HepG2 (cell line): ENCODE measurements around the gene MIF. TPM values are rescaled to one million over a fixed set of nuclear protein-coding genes. Genes with fewer than 3 reads are reported as not detected.

Experiments
- ATF7 ChIP-seq, 2 experiments: fragments of 450-650 bp in 1 of 2; sonication (generic) in 1 of 2; formaldehyde crosslinking in 1 of 2; IDR thresholded peaks; 2 replicates each; pipeline versions ENCODE4 v1.4.0 to v1.6.1; 2016 to 2020; ENCODE audit warnings: antibody characterized with exemption in 1 of 2, mild to moderate bottlenecking in 1 of 2, missing genetic modification reagents in 1 of 2
- CEBPG ChIP-seq: IDR thresholded peaks from 2 replicates; pipeline ENCODE4 v1.6.1; 2016
- MBD4 ChIP-seq: IDR thresholded peaks from 2 replicates; pipeline ENCODE4 v1.6.1; 2012; ENCODE audit warnings: low read length, inconsistent platforms, borderline replicate concordance
- MTA1 ChIP-seq: sonication (generic); formaldehyde crosslinking; IDR thresholded peaks from 2 replicates; pipeline ENCODE4 v1.4.0; 2020; ENCODE audit warnings: missing genetic modification reagents, mild to moderate bottlenecking, borderline replicate concordance
- ONECUT2 ChIP-seq: sonication (generic); formaldehyde crosslinking; IDR thresholded peaks from 2 replicates; pipeline ENCODE4 v1.4.0; 2020; ENCODE audit warnings: missing genetic modification reagents
- REST ChIP-seq, 2 experiments: IDR thresholded peaks; 2 replicates each; pipeline ENCODE4 v1.6.1; 2011 to 2012; ENCODE audit warnings: low read length in 2 of 2, borderline replicate concordance in 1 of 2, low read depth in 1 of 2, mild to moderate bottlenecking in 1 of 2, moderate library complexity in 1 of 2
- SALL2 ChIP-seq: sonication (generic); formaldehyde crosslinking; IDR thresholded peaks from 2 replicates; pipeline ENCODE4 v1.8.1; 2023; ENCODE audit warnings: mild to moderate bottlenecking, missing genetic modification reagents, inconsistent platforms
- SRSF4 ChIP-seq: fragments of 200-400 bp; formaldehyde crosslinking; IDR thresholded peaks from one replicate; pipeline ENCODE4 v1.6.1; 2018; ENCODE audit warnings: mild to moderate bottlenecking, low read depth, low read length, moderate library complexity; ENCODE audit not compliant: poor library complexity, severe bottlenecking
- TGIF2 ChIP-seq: IDR thresholded peaks from 2 replicates; pipeline ENCODE4 v1.6.1; 2016; ENCODE audit warnings: control low read depth, missing compliant biosample characterization
- YEATS4 ChIP-seq: sonication (generic); formaldehyde crosslinking; IDR thresholded peaks from 2 replicates; pipeline ENCODE4 v1.4.0; 2020; ENCODE audit warnings: missing genetic modification reagents, borderline replicate concordance
- ZNF136 ChIP-seq: sonication (generic); formaldehyde crosslinking; IDR thresholded peaks from 2 replicates; pipeline ENCODE4 v1.8.1; 2022; ENCODE audit warnings: low read depth, mild to moderate bottlenecking, moderate library complexity, missing genetic modification reagents
- ZNF720 ChIP-seq: sonication (generic); formaldehyde crosslinking; IDR thresholded peaks from 2 replicates; pipeline ENCODE4 v1.4.0; 2020; ENCODE audit warnings: missing genetic modification reagents
- ZNF768 ChIP-seq: sonication (generic); formaldehyde crosslinking; IDR thresholded peaks from 2 replicates; pipeline ENCODE4 v1.4.0; 2020; ENCODE audit warnings: missing genetic modification reagents
- ZNF773 ChIP-seq: sonication (generic); formaldehyde crosslinking; IDR thresholded peaks from 2 replicates; pipeline ENCODE4 v1.4.0; 2020; ENCODE audit warnings: missing genetic modification reagents, borderline replicate concordance
- ZNF83 ChIP-seq: sonication (generic); formaldehyde crosslinking; IDR thresholded peaks from 2 replicates; pipeline ENCODE4 v1.4.0; 2020; ENCODE audit warnings: missing genetic modification reagents, mild to moderate bottlenecking, borderline replicate concordance
- polyA plus RNA-seq, 8 experiments: library from polyadenylated mRNA; depleted of rRNA in 3 of 8; stranded (reverse) in 7 of 8; unstranded in 1 of 8; fragments of >200 nt; fragmentation: Illumina TruSeq in 4 of 8; extraction: Trizol in 4 of 8; gene quantifications; 2 replicates each; pipeline versions ENCODE4 v1.2.1 to v1.2.3, GENCODE V29; 2011 to 2016; ENCODE audit warnings: low read depth in 4 of 8, missing spikeins in 1 of 8, mixed read lengths in 1 of 8; ENCODE audit not compliant: insufficient read depth in 1 of 8
- total RNA-seq, 5 experiments: library from RNA; depleted of rRNA; stranded (reverse); fragments of >200 nt; fragmentation: Illumina TruSeq; extraction: Trizol; gene quantifications; 2 replicates each; pipeline ENCODE4 v1.2.3, GENCODE V29; 2016; ENCODE audit warnings: low read depth in 1 of 5
- TF ChIP-seq, protein P1 (sequence below): sonication (generic); formaldehyde crosslinking; IDR thresholded peaks from 2 replicates; pipeline ENCODE4 v1.8.0; 2022; ENCODE audit warnings: missing genetic modification reagents, low read depth, mild to moderate bottlenecking, borderline replicate concordance
- TF ChIP-seq, protein P2 (sequence below): sonication (generic); formaldehyde crosslinking; IDR thresholded peaks from 2 replicates; pipeline ENCODE4 v1.8.1; 2023; ENCODE audit warnings: mild to moderate bottlenecking, missing genetic modification reagents, borderline replicate concordance
- TF ChIP-seq, protein P3 (sequence below): sonication (generic); formaldehyde crosslinking; IDR thresholded peaks from 2 replicates; pipeline ENCODE4 v1.5.0; 2020; ENCODE audit warnings: mild to moderate bottlenecking, missing genetic modification reagents
- TF ChIP-seq, protein P4 (sequence below): sonication (generic); formaldehyde crosslinking; IDR thresholded peaks from 2 replicates; pipeline ENCODE4 v1.4.0; 2020; ENCODE audit warnings: missing genetic modification reagents, borderline replicate concordance

MIF gene
- total and polyA plus RNA-seq, 2 of the 13 experiments (the other 11 are each of a cell fraction or from before 2014, with no cell fraction given): 634 to 675 TPM

DNA sequence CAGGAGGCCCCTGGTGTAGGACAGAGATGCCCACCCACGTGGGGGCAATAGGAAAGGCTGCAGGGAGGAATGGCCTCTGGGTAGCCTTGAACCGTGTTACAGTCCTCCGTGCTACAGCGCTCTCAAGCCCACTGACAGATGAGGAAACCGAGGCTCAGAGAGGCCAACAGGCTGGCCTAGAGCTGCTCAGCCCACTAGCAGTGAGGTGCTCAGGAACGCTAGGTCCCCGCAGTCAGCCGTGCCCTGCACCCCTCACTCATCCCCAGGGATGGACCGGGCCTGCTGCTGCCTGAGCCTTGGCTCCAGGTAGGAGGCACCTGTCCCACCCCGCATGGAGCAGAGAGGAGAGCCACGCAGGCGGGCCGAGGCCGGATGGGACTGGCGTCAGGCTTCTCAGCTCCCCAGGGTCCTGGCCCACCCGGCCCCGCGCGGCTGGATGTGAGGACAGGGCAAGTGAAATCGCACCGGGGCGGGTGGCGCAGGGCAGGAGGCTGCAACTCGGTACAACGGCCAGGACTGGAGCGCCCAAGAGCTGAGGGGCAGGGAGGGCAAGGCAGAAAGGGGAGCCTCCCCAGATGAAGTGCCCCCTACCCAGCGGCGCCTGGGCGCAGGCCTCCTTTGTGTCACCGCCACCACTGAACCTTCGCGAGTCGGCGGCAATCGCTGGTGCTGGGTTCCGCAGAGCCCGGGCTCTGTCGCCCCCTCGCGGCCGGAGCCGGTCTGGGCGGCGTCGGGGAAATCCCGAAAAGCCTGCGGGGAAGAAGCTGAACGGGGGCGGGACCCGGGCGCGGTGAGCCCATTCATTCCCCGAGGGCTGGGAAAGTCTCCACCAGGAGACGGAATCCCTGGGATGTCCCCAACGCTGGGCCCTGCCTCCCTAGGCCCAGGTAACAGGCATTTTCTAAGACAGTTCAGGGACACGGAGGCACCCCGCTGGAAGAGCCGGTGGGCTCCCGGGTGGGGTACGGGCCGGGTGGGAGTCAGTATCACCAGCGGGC lies 44.9 kb upstream of the MIF start (continued):
- TF ChIP-seq ZNF83 (CRISPR knock-in tag): no peak
- TF ChIP-seq MBD4: no peak
- no peak for TF ChIP-seq SRSF4
- TF ChIP-seq, protein P1, sequence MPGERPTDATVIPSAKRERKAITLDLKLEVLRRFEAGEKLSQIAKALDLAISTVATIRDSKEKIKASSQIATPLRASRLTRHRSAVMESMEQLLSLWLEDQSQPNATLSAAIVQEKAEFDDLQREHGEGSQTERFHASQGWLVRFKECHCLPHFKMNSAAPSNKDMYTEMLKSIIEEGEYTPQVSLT (CRISPR knock-in tag): no peak
- peak; percentile 89 for TF ChIP-seq ZNF768 (CRISPR knock-in tag)
- TF ChIP-seq, protein P2, sequence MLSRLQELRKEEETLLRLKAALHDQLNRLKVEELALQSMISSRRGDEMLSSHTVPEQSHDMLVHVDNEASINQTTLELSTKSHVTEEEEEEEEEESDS (CRISPR knock-in tag): no peak
- TF ChIP-seq YEATS4 (CRISPR knock-in tag): no peak
- TF ChIP-seq REST (IDR thresholded peaks at IDR 0.05; ENCODE audit: borderline replicate concordance in 1 of 2, low read depth in 1 of 2, low read length in 2 of 2): no peak
- TF ChIP-seq TGIF2 (CRISPR knock-in tag): 0 out of 2 replicates have a peak, but pooled peaks have one; percentile 17
- TF ChIP-seq ONECUT2: no peak
- no peak for TF ChIP-seq ZNF773 (CRISPR knock-in tag)
- no peak for TF ChIP-seq MTA1
- peak; percentile 33; the same call in 1 of the 2 replicates for TF ChIP-seq CEBPG (CRISPR knock-in tag)
- no peak for TF ChIP-seq ZNF720
- no peak for TF ChIP-seq ZNF136 (CRISPR knock-in tag)
- TF ChIP-seq, protein P3, sequence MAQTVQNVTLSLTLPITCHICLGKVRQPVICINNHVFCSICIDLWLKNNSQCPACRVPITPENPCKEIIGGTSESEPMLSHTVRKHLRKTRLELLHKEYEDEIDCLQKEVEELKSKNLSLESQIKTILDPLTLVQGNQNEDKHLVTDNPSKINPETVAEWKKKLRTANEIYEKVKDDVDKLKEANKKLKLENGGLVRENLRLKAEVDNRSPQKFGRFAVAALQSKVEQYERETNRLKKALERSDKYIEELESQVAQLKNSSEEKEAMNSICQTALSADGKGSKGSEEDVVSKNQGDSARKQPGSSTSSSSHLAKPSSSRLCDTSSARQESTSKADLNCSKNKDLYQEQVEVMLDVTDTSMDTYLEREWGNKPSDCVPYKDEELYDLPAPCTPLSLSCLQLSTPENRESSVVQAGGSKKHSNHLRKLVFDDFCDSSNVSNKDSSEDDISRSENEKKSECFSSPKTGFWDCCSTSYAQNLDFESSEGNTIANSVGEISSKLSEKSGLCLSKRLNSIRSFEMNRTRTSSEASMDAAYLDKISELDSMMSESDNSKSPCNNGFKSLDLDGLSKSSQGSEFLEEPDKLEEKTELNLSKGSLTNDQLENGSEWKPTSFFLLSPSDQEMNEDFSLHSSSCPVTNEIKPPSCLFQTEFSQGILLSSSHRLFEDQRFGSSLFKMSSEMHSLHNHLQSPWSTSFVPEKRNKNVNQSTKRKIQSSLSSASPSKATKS (CRISPR knock-in tag): no peak
- TF ChIP-seq, protein P4, sequence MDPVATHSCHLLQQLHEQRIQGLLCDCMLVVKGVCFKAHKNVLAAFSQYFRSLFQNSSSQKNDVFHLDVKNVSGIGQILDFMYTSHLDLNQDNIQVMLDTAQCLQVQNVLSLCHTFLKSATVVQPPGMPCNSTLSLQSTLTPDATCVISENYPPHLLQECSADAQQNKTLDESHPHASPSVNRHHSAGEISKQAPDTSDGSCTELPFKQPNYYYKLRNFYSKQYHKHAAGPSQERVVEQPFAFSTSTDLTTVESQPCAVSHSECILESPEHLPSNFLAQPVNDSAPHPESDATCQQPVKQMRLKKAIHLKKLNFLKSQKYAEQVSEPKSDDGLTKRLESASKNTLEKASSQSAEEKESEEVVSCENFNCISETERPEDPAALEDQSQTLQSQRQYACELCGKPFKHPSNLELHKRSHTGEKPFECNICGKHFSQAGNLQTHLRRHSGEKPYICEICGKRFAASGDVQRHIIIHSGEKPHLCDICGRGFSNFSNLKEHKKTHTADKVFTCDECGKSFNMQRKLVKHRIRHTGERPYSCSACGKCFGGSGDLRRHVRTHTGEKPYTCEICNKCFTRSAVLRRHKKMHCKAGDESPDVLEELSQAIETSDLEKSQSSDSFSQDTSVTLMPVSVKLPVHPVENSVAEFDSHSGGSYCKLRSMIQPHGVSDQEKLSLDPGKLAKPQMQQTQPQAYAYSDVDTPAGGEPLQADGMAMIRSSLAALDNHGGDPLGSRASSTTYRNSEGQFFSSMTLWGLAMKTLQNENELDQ (CRISPR knock-in tag): no peak
- no peak for TF ChIP-seq ATF7 (IDR thresholded peaks at IDR 0.05)
- no peak for TF ChIP-seq ATF7 (CRISPR knock-in tag; IDR thresholded peaks at IDR 0.05)
- TF ChIP-seq SALL2 (CRISPR knock-in tag): no peak
